Astrocyte (in vitro differentiated cells and primary cell): ENCODE measurements around the gene GIT2. TPM values are rescaled to one million over a fixed set of nuclear protein-coding genes. Genes with fewer than 3 reads are reported as not detected.

ENCODE experiments used
- DNase-seq: peaks from one replicate; pipeline ENCODE4 v3.0.0-alpha.2; 2010; ENCODE audit warnings: low read depth
- FAIRE-seq: peaks from 2 replicates; lab custom pipeline; 2011; peaks lifted over from hg19 to GRCh38; lab: Jason Lieb, UNC
- H2AFZ ChIP-seq: 2 replicates; pipeline ENCODE4 v1.6.0; 2012; ENCODE audit warnings: low read depth, low read length, inconsistent platforms
- H3K27ac ChIP-seq: 2 replicates; pipeline ENCODE4 v1.5.1; 2011; ENCODE audit warnings: low read depth, low read length, inconsistent platforms
- H3K27me3 ChIP-seq: 2 replicates; pipeline ENCODE4 v1.6.0; 2011; ENCODE audit warnings: low read length, inconsistent platforms; ENCODE audit not compliant: insufficient read depth
- H3K36me3 ChIP-seq: 2 replicates; pipeline ENCODE4 v1.5.1; 2011; ENCODE audit warnings: low read length, inconsistent platforms; ENCODE audit not compliant: insufficient read depth
- H3K4me1 ChIP-seq: 2 replicates; pipeline ENCODE4 v1.5.1; 2011; ENCODE audit warnings: low read length, inconsistent platforms; ENCODE audit not compliant: insufficient read depth
- H3K4me2 ChIP-seq: 2 replicates; pipeline ENCODE4 v1.6.0; 2012; ENCODE audit warnings: low read length, inconsistent platforms
- H3K4me3 ChIP-seq: 2 replicates; pipeline ENCODE4 v1.5.1; 2011; ENCODE audit warnings: low read depth, mild to moderate bottlenecking, low read length, inconsistent platforms; ENCODE audit not compliant: insufficient read depth
- H3K79me2 ChIP-seq: 2 replicates; pipeline ENCODE4 v1.6.0; 2012; ENCODE audit warnings: mild to moderate bottlenecking, low read length, inconsistent platforms; ENCODE audit not compliant: insufficient read depth
- H3K9ac ChIP-seq: 2 replicates; pipeline ENCODE4 v1.6.0; 2012; ENCODE audit warnings: mild to moderate bottlenecking, low read length, inconsistent platforms
- H3K9me3 ChIP-seq: 2 replicates; pipeline ENCODE4 v1.5.1; 2012; ENCODE audit warnings: low read depth, mild to moderate bottlenecking, low read length, inconsistent platforms; ENCODE audit not compliant: insufficient read depth
- H4K20me1 ChIP-seq: 2 replicates; pipeline ENCODE4 v1.6.0; 2012; ENCODE audit warnings: low read length, inconsistent platforms; ENCODE audit not compliant: insufficient read depth
- H3K27ac Mint-ChIP-seq: one replicate; pipeline ENCODE4 v1.8.0; 2021; ENCODE audit warnings: mild to moderate bottlenecking, mixed read lengths; ENCODE audit not compliant: unreplicated experiment
- H3K27me3 Mint-ChIP-seq: one replicate; pipeline ENCODE4 v1.8.0; 2021; ENCODE audit warnings: low read depth, mixed read lengths; ENCODE audit not compliant: unreplicated experiment
- H3K36me3 Mint-ChIP-seq: one replicate; pipeline ENCODE4 v1.8.0; 2021; ENCODE audit warnings: low read depth, mixed read lengths; ENCODE audit not compliant: unreplicated experiment
- H3K4me1 Mint-ChIP-seq: one replicate; pipeline ENCODE4 v1.8.0; 2021; ENCODE audit warnings: low read depth, mixed read lengths; ENCODE audit not compliant: unreplicated experiment
- H3K4me3 Mint-ChIP-seq: one replicate; pipeline ENCODE4 v1.8.0; 2021; ENCODE audit warnings: mild to moderate bottlenecking, moderate library complexity, mixed read lengths; ENCODE audit not compliant: unreplicated experiment
- H3K9me3 Mint-ChIP-seq: one replicate; pipeline ENCODE4 v1.8.0; 2021; ENCODE audit warnings: mild to moderate bottlenecking, mixed read lengths; ENCODE audit not compliant: unreplicated experiment
- EZH2 ChIP-seq: IDR thresholded peaks from 2 replicates; pipeline ENCODE4 v1.6.1; 2012; ENCODE audit warnings: mild to moderate bottlenecking, low read length, inconsistent platforms; ENCODE audit not compliant: insufficient read depth
- total RNA-seq: library from RNA; stranded (reverse); gene quantifications from 2 replicates; pipeline ENCODE4 v1.2.1, GENCODE V29; 2021
- TF ChIP-seq, protein P1 (sequence below): IDR thresholded peaks from 2 replicates; pipeline ENCODE4 v1.5.1; 2011; ENCODE audit warnings: low read depth, mild to moderate bottlenecking, inconsistent platforms, low read length, moderate library complexity; ENCODE audit not compliant: insufficient read depth

GIT2 gene
- total RNA-seq, 1 donor from 2014 or later: 33.4 TPM

DNA sequence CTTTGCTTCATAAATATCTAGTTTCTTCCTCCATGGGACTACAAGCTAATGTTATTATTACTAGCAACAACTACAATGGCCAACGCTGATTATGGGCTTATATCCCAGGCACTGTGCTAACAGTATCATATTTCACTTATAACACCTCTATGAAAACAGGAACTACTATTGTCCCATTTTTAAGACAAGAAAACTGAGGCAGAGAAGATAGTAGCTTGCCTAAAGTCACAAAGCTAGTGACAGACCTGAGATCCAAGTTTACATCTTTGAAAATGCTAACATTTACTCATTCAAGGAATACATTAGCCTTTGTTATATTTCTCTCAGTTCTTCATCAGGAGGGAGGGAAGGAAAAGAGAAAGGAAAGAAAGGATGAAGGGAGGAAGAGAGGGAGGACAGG, 32.8 kb downstream of the GIT2 start:
- no peak overlapping the region for H3K9ac ChIP-seq
- H3K27ac Mint-ChIP-seq: no peak overlapping the region
- no peaks in the 10 kb centered on the region for H3K27me3 ChIP-seq
- H3K27me3 Mint-ChIP-seq: no peaks in the 10 kb centered on the region
- H4K20me1 ChIP-seq: no peaks in the 10 kb centered on the region
- H3K79me2 ChIP-seq: no peaks in the 10 kb centered on the region
- H3K9me3 Mint-ChIP-seq: no peaks in the 10 kb centered on the region
- no peak overlapping the region for H3K4me2 ChIP-seq
- no peak overlapping the region for H3K27ac ChIP-seq
- H3K4me1 ChIP-seq: peaks cover 7% of the 10 kb centered on the region
- H3K9me3 ChIP-seq: no peaks in the 10 kb centered on the region
- no peaks in the 10 kb centered on the region for H3K4me1 Mint-ChIP-seq
- no peak overlapping the region for H2AFZ ChIP-seq
- FAIRE-seq (no peak), DNase-seq (no peak)
- peaks cover 36% of the 10 kb centered on the region for H3K36me3 ChIP-seq
- peaks cover 20% of the 10 kb centered on the region for H3K36me3 Mint-ChIP-seq
- H3K4me3 Mint-ChIP-seq: no peak overlapping the region
- no peak overlapping the region for H3K4me3 ChIP-seq
- TF ChIP-seq, protein P1, sequence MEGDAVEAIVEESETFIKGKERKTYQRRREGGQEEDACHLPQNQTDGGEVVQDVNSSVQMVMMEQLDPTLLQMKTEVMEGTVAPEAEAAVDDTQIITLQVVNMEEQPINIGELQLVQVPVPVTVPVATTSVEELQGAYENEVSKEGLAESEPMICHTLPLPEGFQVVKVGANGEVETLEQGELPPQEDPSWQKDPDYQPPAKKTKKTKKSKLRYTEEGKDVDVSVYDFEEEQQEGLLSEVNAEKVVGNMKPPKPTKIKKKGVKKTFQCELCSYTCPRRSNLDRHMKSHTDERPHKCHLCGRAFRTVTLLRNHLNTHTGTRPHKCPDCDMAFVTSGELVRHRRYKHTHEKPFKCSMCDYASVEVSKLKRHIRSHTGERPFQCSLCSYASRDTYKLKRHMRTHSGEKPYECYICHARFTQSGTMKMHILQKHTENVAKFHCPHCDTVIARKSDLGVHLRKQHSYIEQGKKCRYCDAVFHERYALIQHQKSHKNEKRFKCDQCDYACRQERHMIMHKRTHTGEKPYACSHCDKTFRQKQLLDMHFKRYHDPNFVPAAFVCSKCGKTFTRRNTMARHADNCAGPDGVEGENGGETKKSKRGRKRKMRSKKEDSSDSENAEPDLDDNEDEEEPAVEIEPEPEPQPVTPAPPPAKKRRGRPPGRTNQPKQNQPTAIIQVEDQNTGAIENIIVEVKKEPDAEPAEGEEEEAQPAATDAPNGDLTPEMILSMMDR: no peak
- TF ChIP-seq EZH2: no peak

DNA sequence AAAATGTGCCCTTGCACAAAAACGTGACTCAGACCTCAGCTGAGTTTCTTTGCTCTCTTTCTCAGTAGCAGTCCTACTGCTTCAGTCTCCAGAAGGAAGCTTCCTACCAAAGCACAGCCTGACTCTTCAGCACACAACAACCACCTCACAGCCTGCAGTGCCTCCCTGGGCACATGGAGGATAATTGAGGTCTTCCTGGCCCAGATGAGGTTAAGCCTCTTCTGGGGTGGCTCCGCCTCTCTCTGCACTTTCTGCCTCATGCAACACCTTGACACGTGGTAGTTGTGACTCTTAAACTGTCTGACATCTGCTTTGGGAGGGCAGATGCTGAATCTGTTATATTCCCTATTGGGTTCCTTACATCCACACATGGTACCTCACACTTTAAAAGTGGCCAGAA, 33.8 kb downstream of the GIT2 start:
- Mint-ChIP-seq H3K9me3 (no peaks in the 10 kb centered on the region), H3K4me1 (no peaks in the 10 kb centered on the region), H3K36me3 (peaks cover 20% of the 10 kb centered on the region), H3K27ac (no peak overlapping the region), H3K27me3 (no peaks in the 10 kb centered on the region), H3K4me3 (no peak overlapping the region)
- Histone ChIP-seq H3K4me1 (peaks cover 7% of the 10 kb centered on the region), H3K9me3 (no peaks in the 10 kb centered on the region), H4K20me1 (no peaks in the 10 kb centered on the region), H3K79me2 (no peaks in the 10 kb centered on the region), H3K9ac (no peak overlapping the region), H2AFZ (no peak overlapping the region), H3K36me3 (peaks cover 30% of the 10 kb centered on the region), H3K27ac (no peak overlapping the region), H3K27me3 (no peaks in the 10 kb centered on the region), H3K4me3 (no peak overlapping the region), H3K4me2 (no peak overlapping the region)
- no peak for DNase-seq
- no peak for TF ChIP-seq EZH2
- TF ChIP-seq, protein P1: no peak
- FAIRE-seq: no peak

DNA sequence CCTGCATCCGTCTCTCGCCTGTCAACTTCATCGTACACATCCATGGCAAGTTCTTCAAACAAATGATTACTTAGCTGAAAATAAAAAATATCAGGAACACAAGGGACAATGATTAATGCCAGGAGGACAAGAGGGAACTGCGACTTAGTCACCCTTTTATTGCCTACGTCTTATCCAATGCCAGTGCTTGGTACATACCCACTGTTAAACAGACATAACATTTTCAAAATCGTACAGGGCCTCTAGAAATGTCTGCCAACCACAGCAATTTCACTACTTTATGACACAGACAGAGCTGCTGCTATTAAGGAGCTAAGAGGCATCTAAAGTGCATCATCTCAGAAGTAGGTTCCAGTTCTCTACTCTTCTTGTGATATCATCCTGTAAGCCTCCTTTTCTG, 34.6 kb downstream of the GIT2 start:
- DNase-seq (peak; percentile 40), FAIRE-seq (no peak)
- no peaks in the 10 kb centered on the region for H4K20me1 ChIP-seq
- TF ChIP-seq EZH2: no peak
- TF ChIP-seq, protein P1: no peak
- Mint-ChIP-seq H3K36me3 (peaks cover 23% of the 10 kb centered on the region), H3K9me3 (no peaks in the 10 kb centered on the region), H3K4me3 (no peak overlapping the region), H3K27me3 (no peaks in the 10 kb centered on the region), H3K27ac (no peak overlapping the region), H3K4me1 (no peaks in the 10 kb centered on the region)
- H3K36me3 ChIP-seq: peaks cover 34% of the 10 kb centered on the region
- H3K9ac ChIP-seq: peak overlapping the region; percentile 50
- H3K4me1 ChIP-seq: peaks cover 7% of the 10 kb centered on the region
- H3K79me2 ChIP-seq: no peaks in the 10 kb centered on the region
- H3K4me2 ChIP-seq: peak overlapping the region; percentile 38
- H3K27me3 ChIP-seq: no peaks in the 10 kb centered on the region
- H2AFZ ChIP-seq: no peak overlapping the region
- H3K9me3 ChIP-seq: no peaks in the 10 kb centered on the region
- H3K4me3 ChIP-seq: no peak overlapping the region
- H3K27ac ChIP-seq: peak overlapping the region; percentile 44
